HEK293 (cell line): ENCODE measurements around the gene ATF6B.

ENCODE experiments used
- BCL11A ChIP-seq: fragments of 450-650 bp; formaldehyde crosslinking; IDR thresholded peaks from 2 replicates; pipeline ENCODE4 v1.5.1; 2016; ENCODE audit warnings: low read depth, missing biosample characterization, missing genetic modification characterization
- CTCF ChIP-seq: fragments of 450-650 bp; formaldehyde crosslinking; IDR thresholded peaks from 2 replicates; pipeline ENCODE4 v1.5.1; 2016; ENCODE audit warnings: missing biosample characterization, missing genetic modification characterization
- GLI2 ChIP-seq: fragments of 450-650 bp; formaldehyde crosslinking; IDR thresholded peaks from 2 replicates; pipeline ENCODE4; 2017; ENCODE audit warnings: missing biosample characterization, missing genetic modification characterization, low read depth, borderline replicate concordance
- HOXD13 ChIP-seq: sonication (generic); formaldehyde crosslinking; IDR thresholded peaks from 2 replicates; pipeline ENCODE4 v1.8.0; 2022; ENCODE audit warnings: missing genetic modification reagents, borderline replicate concordance
- KLF9 ChIP-seq: fragments of 450-650 bp; formaldehyde crosslinking; IDR thresholded peaks from 2 replicates; pipeline ENCODE4 v1.5.1; 2016; ENCODE audit warnings: missing biosample characterization, missing genetic modification characterization, low read depth
- MYNN ChIP-seq: fragments of 450-650 bp; formaldehyde crosslinking; IDR thresholded peaks from 2 replicates; pipeline ENCODE4 v1.5.1; 2016; ENCODE audit warnings: missing biosample characterization, missing genetic modification characterization, borderline replicate concordance
- MZF1 ChIP-seq: fragments of 450-650 bp; formaldehyde crosslinking; IDR thresholded peaks from 2 replicates; pipeline ENCODE4 v1.5.1; 2017; ENCODE audit warnings: missing biosample characterization, missing genetic modification characterization, borderline replicate concordance
- SALL2 ChIP-seq: fragments of 450-650 bp; formaldehyde crosslinking; IDR thresholded peaks from 2 replicates; pipeline ENCODE4 v1.5.0; 2017; ENCODE audit warnings: missing biosample characterization, mild to moderate bottlenecking, missing genetic modification characterization, borderline replicate concordance
- YY1 ChIP-seq: fragments of 450-650 bp; formaldehyde crosslinking; IDR thresholded peaks from 2 replicates; pipeline ENCODE4 v1.5.1; 2018; ENCODE audit warnings: missing biosample characterization, missing genetic modification characterization
- YY2 ChIP-seq: fragments of 450-650 bp; formaldehyde crosslinking; IDR thresholded peaks from 2 replicates; pipeline ENCODE4 v1.5.1; 2016; ENCODE audit warnings: missing biosample characterization, missing genetic modification characterization
- ZBTB1 ChIP-seq: fragments of 450-650 bp; formaldehyde crosslinking; IDR thresholded peaks from 2 replicates; pipeline ENCODE4 v1.5.1; 2016; ENCODE audit warnings: missing biosample characterization, missing genetic modification characterization
- ZBTB20 ChIP-seq: fragments of 450-650 bp; formaldehyde crosslinking; IDR thresholded peaks from 2 replicates; pipeline ENCODE4 v1.5.1; 2016; ENCODE audit warnings: missing biosample characterization, missing genetic modification characterization
- ZBTB21 ChIP-seq: fragments of 450-650 bp; formaldehyde crosslinking; IDR thresholded peaks from 2 replicates; pipeline ENCODE4 v1.5.1; 2017; ENCODE audit warnings: missing biosample characterization, missing genetic modification characterization
- ZFP69B ChIP-seq: fragments of 450-650 bp; formaldehyde crosslinking; IDR thresholded peaks from 2 replicates; pipeline ENCODE4 v1.5.1; 2016; ENCODE audit warnings: missing biosample characterization, missing genetic modification characterization
- ZIC2 ChIP-seq: fragments of 450-650 bp; formaldehyde crosslinking; IDR thresholded peaks from 2 replicates; pipeline ENCODE4 v1.5.1; 2016; ENCODE audit warnings: missing biosample characterization, missing genetic modification characterization
- ZNF121 ChIP-seq: fragments of 450-650 bp; formaldehyde crosslinking; IDR thresholded peaks from 2 replicates; pipeline ENCODE4 v1.5.1; 2016; ENCODE audit warnings: missing biosample characterization, missing genetic modification characterization
- ZNF157 ChIP-seq: fragments of 450-650 bp; formaldehyde crosslinking; IDR thresholded peaks from 2 replicates; pipeline ENCODE4 v1.5.1; 2016; ENCODE audit warnings: missing biosample characterization, missing genetic modification characterization
- ZNF169 ChIP-seq: fragments of 450-650 bp; formaldehyde crosslinking; IDR thresholded peaks from 2 replicates; pipeline ENCODE4 v1.5.1; 2016; ENCODE audit warnings: missing biosample characterization, missing genetic modification characterization
- ZNF184 ChIP-seq: fragments of 450-650 bp; IDR thresholded peaks from 2 replicates; pipeline ENCODE4 v1.5.1; 2018; ENCODE audit warnings: missing biosample characterization, mild to moderate bottlenecking, missing genetic modification characterization
- ZNF214 ChIP-seq: fragments of 450-650 bp; formaldehyde crosslinking; IDR thresholded peaks from 2 replicates; pipeline ENCODE4 v1.5.1; 2017; ENCODE audit warnings: missing biosample characterization, mild to moderate bottlenecking, missing genetic modification characterization, borderline replicate concordance
- ZNF292 ChIP-seq: fragments of 450-650 bp; formaldehyde crosslinking; IDR thresholded peaks from 2 replicates; pipeline ENCODE4 v1.5.1; 2016; ENCODE audit warnings: low read depth, missing biosample characterization, missing genetic modification characterization, borderline replicate concordance
- ZNF37A ChIP-seq: fragments of 450-650 bp; IDR thresholded peaks from 2 replicates; pipeline ENCODE4 v1.5.1; 2018; ENCODE audit warnings: missing biosample characterization, missing genetic modification characterization
- ZNF426 ChIP-seq: fragments of 450-650 bp; formaldehyde crosslinking; IDR thresholded peaks from 2 replicates; pipeline ENCODE4 v1.5.1; 2017; ENCODE audit warnings: missing biosample characterization, missing genetic modification characterization, mild to moderate bottlenecking, inconsistent platforms, moderate library complexity
- ZNF48 ChIP-seq: fragments of 450-650 bp; formaldehyde crosslinking; IDR thresholded peaks from 2 replicates; pipeline ENCODE4 v1.5.1; 2016; ENCODE audit warnings: missing biosample characterization, missing genetic modification characterization
- ZNF514 ChIP-seq: fragments of 450-650 bp; formaldehyde crosslinking; IDR thresholded peaks from 2 replicates; pipeline ENCODE4 v1.5.1; 2016; ENCODE audit warnings: missing biosample characterization, missing genetic modification characterization
- ZNF521 ChIP-seq: fragments of 450-650 bp; formaldehyde crosslinking; IDR thresholded peaks from 2 replicates; pipeline ENCODE4 v1.5.1; 2017; ENCODE audit warnings: missing biosample characterization, mild to moderate bottlenecking, missing genetic modification characterization
- ZNF560 ChIP-seq: fragments of 450-650 bp; formaldehyde crosslinking; IDR thresholded peaks from 2 replicates; pipeline ENCODE4 v1.5.1; 2017; ENCODE audit warnings: missing biosample characterization, missing genetic modification characterization, borderline replicate concordance
- ZNF571 ChIP-seq: fragments of 450-650 bp; formaldehyde crosslinking; IDR thresholded peaks from 2 replicates; pipeline ENCODE4 v1.5.0; 2017; ENCODE audit warnings: missing biosample characterization, missing genetic modification characterization
- ZNF624 ChIP-seq: fragments of 450-650 bp; formaldehyde crosslinking; IDR thresholded peaks from 2 replicates; pipeline ENCODE4 v1.5.1; 2017; ENCODE audit warnings: missing biosample characterization, missing genetic modification characterization
- ZNF664 ChIP-seq: fragments of 450-650 bp; formaldehyde crosslinking; IDR thresholded peaks from 2 replicates; pipeline ENCODE4 v1.5.1; 2016; ENCODE audit warnings: missing biosample characterization, missing genetic modification characterization
- ZSCAN16 ChIP-seq: fragments of 450-650 bp; formaldehyde crosslinking; IDR thresholded peaks from 2 replicates; pipeline ENCODE4 v1.5.1; 2016; ENCODE audit warnings: missing biosample characterization, missing genetic modification characterization
- TF ChIP-seq, protein P1 (sequence below): fragments of 450-650 bp; formaldehyde crosslinking; IDR thresholded peaks from 2 replicates; pipeline ENCODE4 v1.5.1; 2016; ENCODE audit warnings: missing biosample characterization, missing genetic modification characterization, low read depth
- TF ChIP-seq, protein P2 (sequence below): fragments of 450-650 bp; IDR thresholded peaks from 2 replicates; pipeline ENCODE4 v1.5.1; 2018; ENCODE audit warnings: missing biosample characterization, missing genetic modification characterization
- TF ChIP-seq, protein P3 (sequence below): fragments of 450-650 bp; formaldehyde crosslinking; IDR thresholded peaks from 2 replicates; pipeline ENCODE4 v1.5.1; 2017; ENCODE audit warnings: missing biosample characterization, mild to moderate bottlenecking, missing genetic modification characterization, moderate library complexity
- TF ChIP-seq, protein P4 (sequence below): fragments of 450-650 bp; formaldehyde crosslinking; IDR thresholded peaks from 2 replicates; pipeline ENCODE4 v1.5.1; 2016; ENCODE audit warnings: missing biosample characterization, missing genetic modification characterization

The ATF6B gene

GRCh38 chr6:32177183-32177787 is 49.2 kb upstream of the ATF6B start (continued):
- TF ChIP-seq, protein P1, sequence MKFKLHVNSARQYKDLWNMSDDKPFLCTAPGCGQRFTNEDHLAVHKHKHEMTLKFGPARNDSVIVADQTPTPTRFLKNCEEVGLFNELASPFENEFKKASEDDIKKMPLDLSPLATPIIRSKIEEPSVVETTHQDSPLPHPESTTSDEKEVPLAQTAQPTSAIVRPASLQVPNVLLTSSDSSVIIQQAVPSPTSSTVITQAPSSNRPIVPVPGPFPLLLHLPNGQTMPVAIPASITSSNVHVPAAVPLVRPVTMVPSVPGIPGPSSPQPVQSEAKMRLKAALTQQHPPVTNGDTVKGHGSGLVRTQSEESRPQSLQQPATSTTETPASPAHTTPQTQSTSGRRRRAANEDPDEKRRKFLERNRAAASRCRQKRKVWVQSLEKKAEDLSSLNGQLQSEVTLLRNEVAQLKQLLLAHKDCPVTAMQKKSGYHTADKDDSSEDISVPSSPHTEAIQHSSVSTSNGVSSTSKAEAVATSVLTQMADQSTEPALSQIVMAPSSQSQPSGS (tag by site-specific recombination) = no peak
- TF ChIP-seq ZNF624 (tag by site-specific recombination) = no peak
- peak; percentile 39; the same call in 1 of the 2 replicates for TF ChIP-seq KLF9
- TF ChIP-seq HOXD13 (CRISPR knock-in tag) = no peak
- no peak for TF ChIP-seq ZNF521
- TF ChIP-seq, protein P2, sequence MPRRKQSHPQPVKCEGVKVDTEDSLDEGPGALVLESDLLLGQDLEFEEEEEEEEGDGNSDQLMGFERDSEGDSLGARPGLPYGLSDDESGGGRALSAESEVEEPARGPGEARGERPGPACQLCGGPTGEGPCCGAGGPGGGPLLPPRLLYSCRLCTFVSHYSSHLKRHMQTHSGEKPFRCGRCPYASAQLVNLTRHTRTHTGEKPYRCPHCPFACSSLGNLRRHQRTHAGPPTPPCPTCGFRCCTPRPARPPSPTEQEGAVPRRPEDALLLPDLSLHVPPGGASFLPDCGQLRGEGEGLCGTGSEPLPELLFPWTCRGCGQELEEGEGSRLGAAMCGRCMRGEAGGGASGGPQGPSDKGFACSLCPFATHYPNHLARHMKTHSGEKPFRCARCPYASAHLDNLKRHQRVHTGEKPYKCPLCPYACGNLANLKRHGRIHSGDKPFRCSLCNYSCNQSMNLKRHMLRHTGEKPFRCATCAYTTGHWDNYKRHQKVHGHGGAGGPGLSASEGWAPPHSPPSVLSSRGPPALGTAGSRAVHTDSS (tag by site-specific recombination) = no peak
- TF ChIP-seq ZNF184 (tag by site-specific recombination) = no peak; the same call in 1 of the 2 replicates
- TF ChIP-seq ZBTB1 (tag by site-specific recombination) = no peak
- no peak for TF ChIP-seq ZNF292 (tag by site-specific recombination)
- no peak for TF ChIP-seq ZNF121 (tag by site-specific recombination)
- TF ChIP-seq, protein P3, sequence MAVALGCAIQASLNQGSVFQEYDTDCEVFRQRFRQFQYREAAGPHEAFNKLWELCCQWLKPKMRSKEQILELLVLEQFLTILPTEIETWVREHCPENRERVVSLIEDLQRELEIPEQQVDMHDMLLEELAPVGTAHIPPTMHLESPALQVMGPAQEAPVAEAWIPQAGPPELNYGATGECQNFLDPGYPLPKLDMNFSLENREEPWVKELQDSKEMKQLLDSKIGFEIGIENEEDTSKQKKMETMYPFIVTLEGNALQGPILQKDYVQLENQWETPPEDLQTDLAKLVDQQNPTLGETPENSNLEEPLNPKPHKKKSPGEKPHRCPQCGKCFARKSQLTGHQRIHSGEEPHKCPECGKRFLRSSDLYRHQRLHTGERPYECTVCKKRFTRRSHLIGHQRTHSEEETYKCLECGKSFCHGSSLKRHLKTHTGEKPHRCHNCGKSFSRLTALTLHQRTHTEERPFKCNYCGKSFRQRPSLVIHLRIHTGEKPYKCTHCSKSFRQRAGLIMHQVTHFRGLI (tag by site-specific recombination) = 0 out of 2 replicates have a peak, but pooled peaks have one; percentile 25
- no peak for TF ChIP-seq CTCF
- no peak for TF ChIP-seq SALL2 (tag by site-specific recombination)
- TF ChIP-seq ZNF571 (tag by site-specific recombination) = no peak
- TF ChIP-seq ZSCAN16 = no peak
- TF ChIP-seq YY1 (tag by site-specific recombination) = peak; percentile 77; the same call in 1 of the 2 replicates
- no peak for TF ChIP-seq ZNF664 (tag by site-specific recombination)
- no peak for TF ChIP-seq MYNN (tag by site-specific recombination)
- TF ChIP-seq MZF1 (tag by site-specific recombination) = no peak
- TF ChIP-seq ZNF37A (tag by site-specific recombination) = no peak
- TF ChIP-seq ZNF157 = no peak
- TF ChIP-seq BCL11A (tag by site-specific recombination) = no peak
- TF ChIP-seq ZFP69B (tag by site-specific recombination) = peak; percentile 91
- no peak for TF ChIP-seq ZNF560 (tag by site-specific recombination)
- TF ChIP-seq ZBTB20 = no peak
- TF ChIP-seq ZNF214 = no peak
- no peak for TF ChIP-seq ZNF169 (tag by site-specific recombination)
- TF ChIP-seq ZNF48 = no peak
- no peak for TF ChIP-seq YY2 (tag by site-specific recombination)
- no peak for TF ChIP-seq ZNF426 (tag by site-specific recombination)
- no peak for TF ChIP-seq GLI2
- TF ChIP-seq, protein P4, sequence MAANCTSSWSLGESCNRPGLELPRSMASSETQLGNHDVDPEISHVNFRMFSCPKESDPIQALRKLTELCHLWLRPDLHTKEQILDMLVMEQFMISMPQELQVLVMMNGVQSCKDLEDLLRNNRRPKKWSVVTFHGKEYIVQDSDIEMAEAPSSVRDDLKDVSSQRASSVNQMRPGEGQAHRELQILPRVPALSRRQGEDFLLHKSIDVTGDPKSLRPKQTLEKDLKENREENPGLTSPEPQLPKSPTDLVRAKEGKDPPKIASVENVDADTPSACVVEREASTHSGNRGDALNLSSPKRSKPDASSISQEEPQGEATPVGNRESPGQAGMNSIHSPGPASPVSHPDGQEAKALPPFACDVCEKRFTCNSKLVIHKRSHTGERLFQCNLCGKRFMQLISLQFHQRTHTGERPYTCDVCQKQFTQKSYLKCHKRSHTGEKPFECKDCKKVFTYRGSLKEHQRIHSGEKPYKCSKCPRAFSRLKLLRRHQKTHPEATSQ (tag by site-specific recombination) = no peak
- peak; percentile 32; the same call in 1 of the 2 replicates for TF ChIP-seq ZBTB21 (tag by site-specific recombination)
- TF ChIP-seq ZIC2 = no peak
- TF ChIP-seq ZNF514 (tag by site-specific recombination) = no peak
